Central memory CD4-positive, alpha-beta T cell (primary cell): Measurements from ENCODE around the gene SUGCT.
"Not testable (repeated sequence)": the region's sequence is repeated elsewhere in the genome, so short reads cannot be mapped to it uniquely, and the experiment has no call there.

Source experiments
- DNase-seq: peaks from one replicate; pipeline ENCODE4 v3.0.0; 2022

SUGCT gene

GRCh38 chr7:40267583-40267982 is 132.8 kb downstream of the SUGCT start:
- no peak for DNase-seq

DNA sequence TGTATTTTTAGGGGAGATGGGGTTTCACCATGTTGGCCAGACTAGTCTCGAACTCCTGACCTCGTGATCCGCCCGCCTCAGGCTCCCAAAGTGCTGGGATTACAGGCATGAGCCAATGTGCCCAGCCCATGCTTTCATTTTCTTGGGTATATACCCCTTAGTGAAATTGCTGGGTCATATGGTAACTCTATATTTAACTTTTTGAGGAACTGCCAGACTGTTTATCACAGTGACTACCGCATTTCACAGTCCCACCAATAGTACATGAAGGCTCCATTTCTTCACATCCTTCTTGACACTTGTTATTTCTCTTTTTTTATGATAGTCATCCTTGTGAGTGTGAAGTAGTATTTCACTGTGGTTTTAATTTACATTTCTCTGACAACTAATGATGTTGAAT is 134.0 kb downstream of the SUGCT start:
- not testable (repeated sequence) for DNase-seq

DNA sequence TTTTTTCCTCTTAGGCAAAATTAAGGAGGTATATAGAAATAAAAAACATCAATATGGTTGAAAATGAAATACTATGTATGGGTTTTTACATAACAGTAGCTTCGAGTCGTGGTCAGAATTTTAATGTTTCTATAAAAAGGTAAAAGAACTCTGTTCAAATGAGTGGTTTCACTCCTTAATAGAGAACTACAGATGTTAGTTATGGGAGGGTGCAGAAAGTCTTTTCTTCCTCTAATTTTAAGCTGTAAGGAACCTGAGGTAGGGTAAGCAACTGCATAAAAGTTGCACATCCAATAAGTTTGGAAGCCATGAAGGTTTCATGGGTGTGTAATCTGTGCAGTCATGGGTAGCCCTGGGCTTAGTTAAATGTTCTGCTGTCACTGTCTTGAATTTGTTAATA is 141.3 kb downstream of the SUGCT start:
- no peak for DNase-seq

GRCh38 chr7:40279991-40280390 is 145.2 kb downstream of the SUGCT start:
- DNase-seq = no peak

- DNase-seq = no peak
These were observed 148.1 kb downstream of the SUGCT start for GRCh38 chr7:40282858-40283257.

GRCh38 chr7:40283391-40283790 is 148.6 kb downstream of the SUGCT start:
- no peak for DNase-seq

GRCh38 chr7:40288827-40289226 is 154.0 kb downstream of the SUGCT start:
- no peak for DNase-seq

GRCh38 chr7:40297741-40298311 is 163.0 kb downstream of the SUGCT start:
- no peak for DNase-seq

GRCh38 chr7:40298421-40298820 is 163.6 kb downstream of the SUGCT start:
- DNase-seq = no peak

- no peak for DNase-seq
These were observed 164.3 kb downstream of the SUGCT start for GRCh38 chr7:40299097-40299496.

DNA sequence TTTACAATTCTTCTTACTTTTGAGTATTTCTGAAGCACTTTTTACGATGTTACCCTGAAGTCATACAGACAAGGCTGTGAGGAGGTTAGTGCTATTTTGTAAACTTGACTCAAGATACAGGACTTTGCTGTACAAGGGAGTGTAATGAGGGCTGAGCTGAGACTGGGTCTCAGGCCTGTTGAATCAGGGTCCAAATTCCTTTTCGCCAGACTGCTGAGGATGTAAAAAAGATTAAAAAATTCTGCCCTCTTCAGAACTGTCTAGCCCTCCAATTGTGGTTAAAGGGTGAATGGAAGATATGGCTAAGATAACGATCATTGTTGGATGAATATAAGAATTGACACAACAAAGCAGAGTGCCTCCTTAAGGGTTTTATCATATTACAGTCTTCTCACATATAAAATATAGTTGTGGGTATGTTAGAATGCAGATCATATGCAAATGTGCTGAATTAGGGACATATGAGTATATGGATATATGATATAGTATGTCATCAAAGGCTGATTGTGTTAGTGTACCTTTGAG is 165.4 kb downstream of the SUGCT start:
- DNase-seq = no peak

GRCh38 chr7:40301486-40302068 is 166.8 kb downstream of the SUGCT start:
- DNase-seq = no peak

- DNase-seq = no peak
These were observed 169.2 kb downstream of the SUGCT start for GRCh38 chr7:40303996-40304395.

DNA sequence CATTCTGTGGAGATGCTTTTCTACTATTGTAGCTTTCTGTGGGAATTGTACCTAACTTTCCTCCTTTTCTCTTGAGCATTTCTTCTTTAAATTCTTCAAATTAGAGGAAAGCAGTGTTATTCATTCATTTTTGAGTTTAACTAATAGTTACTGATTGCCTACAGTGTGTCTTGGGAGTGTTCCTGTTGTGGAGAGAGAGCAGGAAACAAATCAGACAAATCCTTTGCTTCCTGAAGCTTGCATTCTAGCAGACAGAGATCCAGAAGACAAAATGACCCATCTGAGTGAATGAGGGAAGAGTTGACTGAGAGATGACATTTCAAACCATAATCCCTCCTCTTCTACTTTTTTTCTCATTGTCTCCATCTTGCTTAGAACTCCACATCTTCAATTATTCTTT is 170.4 kb downstream of the SUGCT start:
- DNase-seq = no peak

GRCh38 chr7:40306025-40306424 is 171.2 kb downstream of the SUGCT start:
- no peak for DNase-seq

- no peak for DNase-seq
These were observed 171.8 kb downstream of the SUGCT start for GRCh38 chr7:40306596-40306995.

- DNase-seq = no peak
These were observed 175.5 kb downstream of the SUGCT start for GRCh38 chr7:40310258-40310657.

GRCh38 chr7:40311307-40311706 is 176.5 kb downstream of the SUGCT start:
- DNase-seq = no peak

GRCh38 chr7:40315277-40315676 is 180.5 kb downstream of the SUGCT start:
- DNase-seq = no peak

DNA sequence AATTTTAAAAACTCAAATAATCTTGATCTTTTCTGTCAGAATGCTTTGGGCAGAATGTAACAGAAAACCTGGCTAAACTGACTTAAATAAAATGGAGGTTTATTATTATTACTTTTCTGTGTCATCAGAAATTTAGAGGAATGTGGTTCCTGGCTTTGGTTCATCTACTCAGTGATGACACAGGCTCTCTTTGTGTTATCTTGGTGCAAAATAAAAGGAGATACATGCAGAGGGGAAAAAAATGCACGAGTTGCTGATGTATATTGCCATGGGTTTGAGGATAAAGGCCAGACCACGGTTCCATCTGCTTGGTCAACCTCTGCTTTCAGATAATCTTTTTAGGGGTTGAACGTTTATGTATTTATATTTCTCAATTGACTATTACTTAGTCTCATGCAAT is 181.4 kb downstream of the SUGCT start:
- DNase-seq = no peak

GRCh38 chr7:40324914-40325313 is 190.1 kb downstream of the SUGCT start:
- DNase-seq = no peak

DNA sequence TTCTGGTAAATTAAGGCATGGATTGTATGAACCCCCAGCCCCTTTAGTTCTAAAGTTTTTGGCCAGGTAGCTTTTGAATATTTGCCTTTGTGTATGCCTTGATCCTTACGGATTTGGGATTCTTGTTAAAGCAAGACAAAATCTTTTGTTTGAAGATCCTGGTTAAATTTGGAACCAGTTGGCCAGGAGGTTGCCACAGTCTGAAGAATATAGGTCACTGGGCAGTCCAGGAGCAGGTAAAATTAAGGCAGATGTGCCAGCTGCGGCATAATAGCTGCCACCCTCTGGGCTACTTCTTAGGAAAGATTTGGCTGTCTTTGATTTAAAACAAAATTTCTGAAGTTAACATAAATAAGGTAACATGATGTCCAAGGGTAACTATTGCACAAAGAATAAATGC is 192.3 kb downstream of the SUGCT start:
- no peak for DNase-seq

- no peak for DNase-seq
These were observed 193.1 kb downstream of the SUGCT start for GRCh38 chr7:40327873-40328272.

DNA sequence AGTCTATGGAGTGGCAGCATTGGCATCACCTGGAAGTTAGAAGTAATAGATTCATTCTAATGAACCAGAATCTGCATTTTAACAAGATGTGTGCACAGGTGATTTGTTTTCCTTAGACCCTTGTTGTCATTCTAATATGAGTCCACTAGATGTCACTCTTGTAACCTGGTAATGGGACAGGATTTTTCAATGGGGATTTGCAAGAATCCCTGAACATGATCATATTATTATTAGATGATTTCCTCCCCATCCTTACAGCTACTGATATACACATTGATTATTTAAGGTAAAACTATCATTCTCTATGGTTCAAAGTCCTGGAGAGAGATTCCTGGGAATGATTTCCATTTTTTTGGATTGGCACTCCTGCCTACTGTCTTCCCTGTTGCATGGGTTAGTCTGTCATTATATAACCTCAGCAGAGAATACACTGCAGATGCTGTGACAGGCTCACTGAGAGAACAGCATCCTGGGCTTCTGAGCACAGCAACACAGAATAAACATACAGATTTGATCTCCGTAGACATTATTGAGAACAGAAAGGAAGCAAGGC is 194.9 kb downstream of the SUGCT start:
- DNase-seq = no peak

DNA sequence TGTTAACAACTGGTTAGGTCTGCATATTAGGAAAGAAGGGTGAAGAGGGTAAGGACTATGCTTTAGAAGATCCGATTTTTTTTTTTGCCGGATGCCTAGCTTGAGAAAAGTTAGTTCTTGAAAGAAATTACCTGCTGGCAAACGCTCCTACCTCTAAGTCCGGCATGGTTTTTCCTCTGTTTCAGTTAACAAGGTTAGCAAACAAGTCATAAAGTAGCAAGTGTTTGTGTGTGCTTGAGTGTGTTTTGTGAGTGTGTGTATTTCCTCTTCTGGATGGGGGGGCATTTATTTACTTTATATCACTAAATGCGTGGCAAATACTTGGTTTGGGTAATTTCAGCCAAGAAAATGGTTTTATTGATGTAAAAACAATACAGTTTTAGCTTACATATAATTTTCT is 195.6 kb downstream of the SUGCT start:
- DNase-seq = no peak
